HG03354 (cell line): ENCODE measurements around the gene CERS1.
A peak's percentile ranks its signal among the peaks of the same experiment; 100 is the strongest.

ENCODE experiments used
- ATAC-seq: cut with Tn5 transposase; IDR thresholded peaks from one replicate; pipeline ENCODE4 v1.9.1; 2021; ENCODE audit warnings: mild to moderate bottlenecking; ENCODE audit not compliant: unreplicated experiment, poor library complexity, severe bottlenecking

CERS1 gene

GRCh38 chr19:18895824-18896341 is at the start of gene CERS1:
CERS1 (minus strand) TSS chr19:18896158; CDS start chr19:18896072, 86 bp downstream.
- no peak for ATAC-seq

- ATAC-seq = no peak
These were observed 49.3 kb upstream of the CERS1 start for GRCh38 chr19:18945297-18945696.

GRCh38 chr19:18943465-18943864 is 47.5 kb upstream of the CERS1 start:
- ATAC-seq = no peak

- no peak for ATAC-seq
These were observed 46.7 kb upstream of the CERS1 start for GRCh38 chr19:18942692-18943091.

GRCh38 chr19:18941628-18942354 is 45.8 kb upstream of the CERS1 start:
- no peak for ATAC-seq

GRCh38 chr19:18940769-18941627 is 45.0 kb upstream of the CERS1 start, which contains the start of gene HOMER3:
HOMER3 (minus strand) TSS chr19:18941217; CDS start chr19:18938982, 2,235 bp downstream.
- no peak for ATAC-seq

GRCh38 chr19:18939922-18940768 is 44.2 kb upstream of the CERS1 start:
- ATAC-seq = no peak

- no peak for ATAC-seq
These were observed 43.2 kb upstream of the CERS1 start for GRCh38 chr19:18939163-18939562.

GRCh38 chr19:18933297-18933696 is 37.3 kb upstream of the CERS1 start:
- ATAC-seq = no peak

- peak; percentile 50 for ATAC-seq
These were observed 36.4 kb upstream of the CERS1 start for GRCh38 chr19:18932216-18932841.

GRCh38 chr19:18931316-18932162 is 35.6 kb upstream of the CERS1 start:
- ATAC-seq = no peak

GRCh38 chr19:18929311-18929710 is 33.4 kb upstream of the CERS1 start:
- ATAC-seq = no peak

- ATAC-seq = no peak
These were observed 32.3 kb upstream of the CERS1 start for GRCh38 chr19:18928018-18928805.

- ATAC-seq = no peak
These were observed 28.8 kb upstream of the CERS1 start for GRCh38 chr19:18924684-18925213.

- ATAC-seq = no peak
These were observed 26.4 kb upstream of the CERS1 start for GRCh38 chr19:18922228-18922985.

- ATAC-seq = no peak
These were observed 25.6 kb upstream of the CERS1 start for GRCh38 chr19:18921593-18921992.

GRCh38 chr19:18920400-18920799 is 24.4 kb upstream of the CERS1 start:
- no peak for ATAC-seq
